Neural cell (in vitro differentiated cells): ENCODE results near the gene ZDHHC14.

Experiments
- EP300 ChIP-seq: fragments of 450-650 bp; conservative IDR thresholded peaks from 2 replicates; pipeline ENCODE4 v1.6.1; 2014; ENCODE audit warnings: antibody characterized with exemption, mild to moderate bottlenecking, moderate library complexity; ENCODE audit not compliant: poor library complexity, severe bottlenecking
- EZH2 ChIP-seq: fragments of 200-600, 300-800 bp; shearing (Covaris generic), sonication (generic); IDR thresholded peaks from 2 replicates; pipeline ENCODE4 v1.6.1; 2014; ENCODE audit warnings: antibody characterized with exemption, low read length, borderline replicate concordance, mild to moderate bottlenecking; ENCODE audit not compliant: insufficient read depth, poor library complexity, severe bottlenecking
- MXI1 ChIP-seq: fragments of 450-650 bp; conservative IDR thresholded peaks from 2 replicates; pipeline ENCODE4 v1.6.1; 2014; ENCODE audit warnings: antibody characterized with exemption, mild to moderate bottlenecking; ENCODE audit not compliant: poor library complexity, severe bottlenecking
- RAD21 ChIP-seq: fragments of 450-650 bp; conservative IDR thresholded peaks from 2 replicates; pipeline ENCODE4 v1.6.1; 2014; ENCODE audit warnings: antibody characterized with exemption, mild to moderate bottlenecking, moderate library complexity
- TF ChIP-seq, protein P1 (sequence below): fragments of 450-650 bp; IDR thresholded peaks from 2 replicates; pipeline ENCODE4 v1.5.1; 2014; ENCODE audit warnings: antibody characterized with exemption, mild to moderate bottlenecking, moderate library complexity; ENCODE audit not compliant: poor library complexity, severe bottlenecking

DNA sequence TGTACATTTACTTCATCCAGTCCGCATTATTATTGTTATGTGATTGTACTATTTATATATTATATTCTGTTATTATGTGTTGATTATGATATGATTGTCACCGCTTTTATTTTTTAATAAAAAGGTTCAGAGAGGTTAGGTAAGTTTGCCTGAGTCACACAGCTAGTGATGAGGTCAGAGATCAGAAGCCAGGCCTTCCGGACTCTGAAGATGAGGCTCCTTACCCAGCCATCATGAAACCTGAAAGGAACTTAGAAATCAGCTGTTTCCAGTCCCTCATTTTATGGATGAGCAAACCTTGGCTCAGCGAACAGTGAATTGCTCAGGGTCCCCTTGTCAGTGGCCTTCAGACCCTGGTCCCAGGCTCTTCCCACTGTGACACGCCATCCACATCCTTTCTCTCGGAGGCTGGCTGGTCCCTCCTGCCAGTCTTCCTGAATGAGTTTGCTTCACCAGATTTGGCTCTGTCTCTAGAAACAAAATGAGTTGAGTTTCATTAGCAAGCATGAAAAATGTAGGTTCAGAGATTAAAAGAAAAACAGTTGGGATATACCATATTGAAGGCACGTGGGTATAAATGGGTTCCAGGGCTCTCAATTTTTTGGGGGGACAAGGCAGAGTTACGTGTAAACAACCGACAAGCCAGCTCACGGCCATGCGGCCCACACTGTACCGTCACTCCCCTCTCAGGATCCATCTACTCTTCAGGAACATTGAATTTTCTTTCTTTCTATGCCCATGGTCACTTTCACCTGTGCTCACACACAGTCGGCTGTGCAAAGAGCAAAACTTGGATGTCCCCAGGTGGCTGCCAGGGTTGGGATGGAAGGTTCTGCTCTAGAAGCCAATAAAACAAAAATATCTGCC is 132.9 kb downstream of the ZDHHC14 start:
- no peak for TF ChIP-seq RAD21
- no peak for TF ChIP-seq MXI1
- TF ChIP-seq EP300 = no peak
- TF ChIP-seq EZH2 = no peak
- TF ChIP-seq, protein P1, sequence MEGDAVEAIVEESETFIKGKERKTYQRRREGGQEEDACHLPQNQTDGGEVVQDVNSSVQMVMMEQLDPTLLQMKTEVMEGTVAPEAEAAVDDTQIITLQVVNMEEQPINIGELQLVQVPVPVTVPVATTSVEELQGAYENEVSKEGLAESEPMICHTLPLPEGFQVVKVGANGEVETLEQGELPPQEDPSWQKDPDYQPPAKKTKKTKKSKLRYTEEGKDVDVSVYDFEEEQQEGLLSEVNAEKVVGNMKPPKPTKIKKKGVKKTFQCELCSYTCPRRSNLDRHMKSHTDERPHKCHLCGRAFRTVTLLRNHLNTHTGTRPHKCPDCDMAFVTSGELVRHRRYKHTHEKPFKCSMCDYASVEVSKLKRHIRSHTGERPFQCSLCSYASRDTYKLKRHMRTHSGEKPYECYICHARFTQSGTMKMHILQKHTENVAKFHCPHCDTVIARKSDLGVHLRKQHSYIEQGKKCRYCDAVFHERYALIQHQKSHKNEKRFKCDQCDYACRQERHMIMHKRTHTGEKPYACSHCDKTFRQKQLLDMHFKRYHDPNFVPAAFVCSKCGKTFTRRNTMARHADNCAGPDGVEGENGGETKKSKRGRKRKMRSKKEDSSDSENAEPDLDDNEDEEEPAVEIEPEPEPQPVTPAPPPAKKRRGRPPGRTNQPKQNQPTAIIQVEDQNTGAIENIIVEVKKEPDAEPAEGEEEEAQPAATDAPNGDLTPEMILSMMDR = no peak
